CD4-positive, alpha-beta T cell treated with Interleukin-2 at 100 ng/mL for 4 hours (primary cell): ENCODE results near the gene ASTL.
"Not testable (repeated sequence)": the region's sequence is repeated elsewhere in the genome, so short reads cannot be mapped to it uniquely, and the experiment has no call there.

Experiments used
- DNase-seq: peaks from one replicate; pipeline ENCODE4 v3.0.0-alpha.2; 2020; ENCODE audit warnings: low spot score

ASTL gene

DNA sequence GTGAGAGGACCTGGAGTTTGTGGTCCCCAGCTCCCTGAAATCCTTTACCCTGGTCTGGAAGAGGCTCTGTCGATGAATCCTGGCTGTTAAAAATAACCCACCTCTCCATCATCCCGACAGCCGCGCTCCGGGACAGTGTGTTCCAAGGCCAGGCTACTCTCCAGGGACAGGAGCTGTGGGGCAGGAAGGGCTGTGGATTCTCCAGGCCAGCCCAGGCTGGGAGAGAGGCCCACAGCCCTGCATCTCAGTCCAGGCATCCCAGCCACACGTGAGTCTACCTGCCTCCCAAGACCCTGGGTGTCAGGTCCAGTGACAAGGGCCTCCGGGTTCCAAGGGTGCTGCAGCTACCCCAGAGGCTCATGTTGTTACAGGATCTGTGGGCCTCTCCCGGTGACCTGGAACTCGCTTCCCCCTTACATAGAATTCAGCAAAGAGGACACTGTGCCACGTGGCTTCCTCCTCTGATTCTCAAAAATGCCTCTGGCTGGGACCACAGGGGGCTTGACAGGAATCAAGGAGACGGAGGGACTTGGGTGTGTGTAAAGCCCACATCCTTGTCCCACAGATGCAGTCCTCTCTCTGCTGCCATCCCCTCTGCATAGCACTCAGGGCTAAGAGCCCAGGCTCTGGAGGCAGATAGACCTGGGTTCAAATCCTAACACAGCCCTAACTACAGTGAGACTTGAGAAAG, 39.3 kb downstream of the ASTL start:
- no peak for DNase-seq

DNA sequence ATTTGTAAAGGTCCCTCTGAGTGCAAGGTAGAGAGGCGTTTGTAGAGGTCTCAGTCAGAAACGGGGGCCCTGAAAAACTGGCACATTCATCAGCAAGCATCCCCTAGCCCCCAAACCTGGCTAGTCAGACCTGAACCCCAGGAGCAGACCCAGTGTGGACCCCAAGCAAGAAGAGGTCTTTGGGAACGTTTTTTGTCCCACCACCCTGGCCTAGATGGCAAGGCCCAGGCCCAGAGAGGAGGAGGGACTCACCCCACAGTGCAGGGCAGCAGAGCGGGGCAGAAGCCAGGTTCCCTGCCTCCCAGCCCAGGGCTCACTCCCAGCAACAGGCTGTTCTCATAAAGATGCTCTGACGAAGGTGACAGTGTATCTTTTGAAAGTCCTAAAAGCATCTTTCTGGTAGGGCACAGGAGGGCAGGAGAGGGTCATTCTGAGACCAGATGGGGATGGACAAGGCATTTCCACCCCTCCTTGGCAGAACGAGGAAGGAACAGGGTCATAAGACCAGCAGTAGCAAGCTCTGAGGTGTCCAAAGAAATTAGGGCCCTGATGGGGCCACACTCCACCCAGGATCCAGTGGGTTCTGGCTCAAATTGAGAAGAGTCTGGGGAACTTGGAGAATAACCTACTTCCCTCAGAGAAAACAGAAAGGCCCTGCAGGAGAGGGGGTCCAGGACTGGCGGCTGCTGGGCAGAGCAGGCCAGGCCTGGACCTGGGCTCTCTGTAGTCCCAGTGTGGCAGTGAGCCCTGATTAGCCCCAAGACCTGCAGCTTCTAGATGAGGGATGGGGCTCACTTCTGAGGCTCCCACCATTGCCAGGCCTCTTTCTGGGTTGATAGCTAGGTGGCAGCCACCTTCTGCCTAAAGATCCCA, 40.1 kb downstream of the ASTL start:
- no peak for DNase-seq

DNA sequence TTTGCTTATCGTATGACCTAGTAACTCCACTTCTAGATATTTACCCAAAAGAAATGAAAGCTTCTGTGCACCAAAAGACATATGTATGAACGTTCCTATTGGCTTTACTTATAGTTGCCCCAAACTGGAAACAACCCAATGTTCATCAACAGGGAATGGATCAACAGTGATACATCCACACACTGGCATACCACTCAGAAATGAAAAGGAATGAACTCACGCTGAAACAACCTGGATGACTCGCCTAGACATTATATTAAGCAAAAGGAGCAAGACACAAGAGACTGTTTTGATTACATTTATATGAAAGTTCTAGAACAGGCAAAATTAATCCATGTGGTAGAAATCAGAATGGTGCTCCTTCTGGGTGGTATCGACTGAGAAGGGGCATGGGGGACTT, 40.9 kb downstream of the ASTL start:
- DNase-seq, result no peak

DNA sequence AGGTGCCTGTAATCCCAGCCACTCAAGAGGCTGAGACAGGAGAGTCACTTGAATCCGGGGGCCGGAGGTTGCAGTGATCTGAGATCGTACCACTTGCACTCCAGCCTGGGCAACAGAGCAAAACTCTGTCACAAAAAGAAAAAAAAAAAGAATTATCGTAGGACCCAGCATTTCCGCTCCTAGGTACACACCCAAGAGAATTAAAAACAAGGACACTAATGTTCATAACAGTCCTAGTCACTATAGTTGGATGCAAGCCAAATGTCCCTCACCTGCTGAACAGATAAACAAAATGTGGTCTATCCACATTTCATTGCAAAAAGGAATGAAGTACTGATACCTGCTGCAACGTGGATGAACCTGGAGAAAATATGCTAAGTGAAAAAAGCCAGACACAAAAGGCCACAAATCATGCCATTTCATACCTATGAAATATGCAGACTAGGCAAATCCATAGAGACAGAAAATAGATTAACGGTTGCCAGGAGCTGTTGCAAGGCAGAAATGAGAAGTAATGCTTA, 43.1 kb downstream of the ASTL start:
- DNase-seq, result no peak

DNA sequence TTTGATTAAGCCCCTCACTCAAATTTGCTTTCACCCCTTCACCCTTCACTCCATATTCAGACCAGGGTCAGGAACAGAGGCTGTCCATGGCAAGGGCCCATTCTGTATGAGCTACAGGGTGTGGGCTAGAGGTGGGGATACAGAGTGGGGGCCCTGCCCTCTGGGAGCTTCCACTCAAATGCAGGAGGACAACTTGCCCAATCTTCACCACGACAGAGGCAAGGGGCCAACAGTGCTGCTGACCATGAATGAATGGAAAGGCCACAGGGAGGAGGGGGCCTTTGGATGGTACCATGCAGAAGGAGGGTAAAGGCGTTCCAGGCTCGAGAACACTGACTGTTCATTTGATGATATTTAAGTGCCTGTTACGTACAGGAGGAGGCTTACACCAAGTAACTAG, 44.8 kb downstream of the ASTL start:
- DNase-seq, result no peak

DNA sequence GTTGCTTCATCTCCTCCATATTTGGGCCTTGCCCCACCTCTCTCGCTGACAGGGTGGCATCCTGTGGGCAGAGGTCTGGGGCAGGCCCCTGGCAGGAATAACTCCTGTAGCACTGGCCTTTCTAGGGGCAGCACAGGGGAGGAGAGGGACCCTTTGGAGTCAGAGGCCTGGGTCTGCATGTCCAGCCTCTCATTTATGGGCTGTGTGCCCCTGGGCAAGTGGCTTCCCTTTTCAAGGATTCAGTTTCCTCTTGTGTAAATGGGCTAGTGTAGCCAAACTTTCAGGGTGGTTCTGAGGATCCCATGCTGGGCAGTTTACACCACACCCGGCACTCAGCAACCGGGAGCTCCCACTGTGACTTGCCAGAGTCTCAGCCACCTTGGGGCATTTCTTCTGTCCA, 45.4 kb downstream of the ASTL start:
- DNase-seq, result no peak

DNA sequence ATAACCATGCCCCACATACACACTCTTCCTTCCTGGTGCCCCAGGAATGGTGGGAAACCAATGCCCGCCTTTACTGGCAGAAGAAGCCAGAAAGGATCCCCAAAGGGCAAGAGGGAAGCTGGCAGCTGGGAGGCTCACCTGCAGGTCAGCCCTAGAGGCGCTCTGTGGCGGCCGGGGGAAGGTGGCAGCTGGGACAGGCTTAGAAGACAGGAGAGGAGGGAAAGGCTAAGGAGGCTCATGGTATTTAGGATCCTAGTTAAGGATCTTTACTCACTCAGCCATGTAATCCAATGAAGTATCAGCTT, 45.8 kb downstream of the ASTL start:
- DNase-seq, result no peak

DNA sequence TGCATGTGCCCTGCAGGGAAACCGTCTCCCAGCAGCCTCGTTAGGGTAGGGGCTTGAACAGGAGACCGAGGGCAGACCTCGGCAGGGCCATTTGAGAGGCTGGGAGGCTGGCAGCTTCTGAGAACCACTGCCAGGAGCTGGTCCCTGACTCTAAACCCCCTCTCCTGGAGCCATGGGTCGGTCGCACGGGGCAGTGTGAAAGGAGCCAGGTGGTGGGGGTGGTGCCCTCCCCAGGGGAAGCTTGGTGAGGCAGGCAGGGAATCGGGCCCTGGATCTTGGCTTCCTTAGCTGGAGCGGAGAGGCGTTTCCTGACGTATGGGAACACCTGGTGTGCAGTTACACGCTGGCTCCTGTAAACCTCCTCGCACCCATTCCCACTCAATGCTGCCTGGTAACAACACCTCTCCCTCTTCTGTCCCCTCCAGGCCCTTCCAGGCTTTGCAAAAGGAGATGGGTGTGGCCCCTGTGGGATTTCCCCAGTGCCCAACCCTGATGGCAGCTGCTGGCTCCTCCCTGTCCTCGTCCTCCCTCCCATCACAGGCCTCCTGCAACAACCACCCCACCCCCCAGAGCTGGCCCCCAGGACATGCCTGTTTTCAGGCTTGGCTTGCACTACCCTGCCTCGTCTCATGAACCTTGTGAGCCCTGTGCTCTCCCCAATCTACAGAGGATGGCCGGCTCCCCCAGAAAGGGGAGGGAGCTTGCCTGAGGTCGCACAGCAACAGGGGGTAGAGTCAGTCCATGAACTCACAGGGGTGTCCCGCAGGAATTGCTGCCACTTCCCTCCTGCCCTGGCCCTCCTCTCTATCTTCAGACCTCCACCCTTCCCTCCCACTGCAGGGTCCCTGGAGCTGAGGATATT, 46.4 kb downstream of the ASTL start:
- DNase-seq, result no peak

DNA sequence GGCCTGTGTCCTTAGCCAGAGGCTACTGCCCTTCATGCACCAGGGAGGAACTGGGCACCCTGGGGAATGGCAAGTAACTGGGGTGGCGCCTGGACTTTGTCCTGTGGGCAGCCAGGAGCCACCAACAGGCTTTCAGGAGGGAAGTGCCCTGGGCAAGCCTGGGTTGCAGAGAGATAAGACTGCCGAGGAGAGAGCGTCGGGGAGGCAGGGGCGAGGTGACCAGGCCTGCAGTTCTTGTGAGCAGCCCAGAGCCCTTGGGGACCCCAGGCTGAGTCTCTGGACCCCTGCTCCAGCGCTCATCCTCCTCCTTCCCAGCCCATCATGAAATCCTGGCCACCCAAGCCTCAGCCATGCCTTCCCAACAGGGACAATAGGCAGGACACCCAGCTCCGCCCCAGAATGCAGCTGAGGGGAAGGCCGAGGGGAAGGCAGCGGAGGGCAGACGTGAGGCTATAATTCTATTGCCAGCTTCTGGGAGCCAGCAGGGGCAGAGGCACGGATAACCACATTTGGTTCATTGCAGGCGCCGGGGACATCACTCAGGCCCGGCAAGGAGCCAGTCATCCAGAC, 47.1 kb downstream of the ASTL start:
- DNase-seq, result no peak

DNA sequence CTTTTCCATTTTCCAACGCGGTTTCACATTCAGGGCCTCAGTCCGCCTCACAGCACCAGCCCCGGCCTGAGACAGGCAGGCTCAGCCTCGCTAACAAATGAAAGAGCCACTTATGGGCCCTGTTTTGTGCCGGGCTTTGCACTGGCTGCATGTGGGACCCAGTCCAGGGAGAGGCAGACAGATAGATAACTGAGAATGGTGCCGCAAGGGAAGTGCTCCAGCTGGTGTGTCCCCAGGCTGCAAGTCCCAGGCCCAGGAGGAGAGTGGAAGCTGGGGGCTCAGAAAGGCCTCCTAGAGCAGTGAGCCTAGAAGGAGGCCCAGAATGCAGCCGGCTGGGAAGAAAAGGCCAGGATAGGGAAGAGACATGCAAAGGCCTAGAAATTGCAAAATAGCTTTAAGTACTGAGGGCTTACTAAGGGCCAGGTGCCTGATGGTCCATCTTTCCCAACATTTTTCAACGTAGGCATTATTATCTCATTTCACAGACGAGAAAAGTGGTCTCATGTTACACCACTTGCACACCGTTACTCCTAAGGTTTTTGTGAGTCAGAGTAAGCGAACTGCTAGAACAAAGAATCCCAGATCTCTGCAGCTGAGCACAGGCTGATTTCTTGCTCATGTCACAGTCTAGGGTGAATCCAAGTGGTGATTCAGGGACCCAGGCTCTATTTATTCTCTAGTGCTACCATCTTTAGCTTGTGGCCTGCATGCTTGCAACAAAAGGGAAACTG, 47.9 kb downstream of the ASTL start:
- DNase-seq, result no peak

DNA sequence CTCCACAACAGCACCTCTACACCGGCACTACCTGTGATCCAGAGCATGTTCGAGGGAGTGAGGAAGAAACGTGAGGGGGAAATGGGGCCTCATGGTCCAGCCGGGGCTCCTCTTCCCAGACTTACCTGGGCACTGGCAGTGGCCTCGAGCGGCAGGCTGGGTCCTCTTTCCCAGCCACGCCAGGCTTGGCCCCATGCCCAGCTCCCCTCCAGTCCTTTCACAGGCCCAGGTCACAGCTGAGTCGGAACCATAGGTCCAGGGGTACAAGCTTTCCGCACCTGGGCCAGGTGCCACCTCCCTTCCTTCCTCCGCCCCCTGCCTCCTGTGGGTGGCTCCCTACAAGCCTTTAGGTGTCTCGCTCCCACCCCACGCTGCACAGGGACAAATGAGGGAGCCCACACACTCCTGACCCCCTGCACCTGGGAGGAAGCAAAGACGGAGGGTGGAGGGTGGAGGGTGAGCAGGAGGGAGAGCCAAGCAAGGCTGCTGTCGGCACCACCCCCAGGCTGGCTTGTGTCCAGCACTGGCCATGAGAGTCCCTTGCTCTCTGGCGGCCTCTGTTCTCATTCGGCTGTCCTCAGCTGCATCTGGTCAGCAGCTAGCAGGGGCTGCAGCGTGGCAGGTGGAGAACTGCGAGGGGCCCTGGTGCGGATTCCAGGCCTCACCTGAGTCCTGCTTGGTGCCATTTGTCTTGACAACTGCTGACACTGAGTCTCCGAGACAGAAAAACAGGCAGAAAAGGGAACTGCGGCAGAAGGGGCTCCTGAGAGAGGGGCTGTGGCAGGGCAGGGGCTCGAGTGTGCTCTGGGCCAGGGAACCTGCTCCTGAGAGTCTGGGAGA, 48.7 kb downstream of the ASTL start:
- no peak for DNase-seq

DNA sequence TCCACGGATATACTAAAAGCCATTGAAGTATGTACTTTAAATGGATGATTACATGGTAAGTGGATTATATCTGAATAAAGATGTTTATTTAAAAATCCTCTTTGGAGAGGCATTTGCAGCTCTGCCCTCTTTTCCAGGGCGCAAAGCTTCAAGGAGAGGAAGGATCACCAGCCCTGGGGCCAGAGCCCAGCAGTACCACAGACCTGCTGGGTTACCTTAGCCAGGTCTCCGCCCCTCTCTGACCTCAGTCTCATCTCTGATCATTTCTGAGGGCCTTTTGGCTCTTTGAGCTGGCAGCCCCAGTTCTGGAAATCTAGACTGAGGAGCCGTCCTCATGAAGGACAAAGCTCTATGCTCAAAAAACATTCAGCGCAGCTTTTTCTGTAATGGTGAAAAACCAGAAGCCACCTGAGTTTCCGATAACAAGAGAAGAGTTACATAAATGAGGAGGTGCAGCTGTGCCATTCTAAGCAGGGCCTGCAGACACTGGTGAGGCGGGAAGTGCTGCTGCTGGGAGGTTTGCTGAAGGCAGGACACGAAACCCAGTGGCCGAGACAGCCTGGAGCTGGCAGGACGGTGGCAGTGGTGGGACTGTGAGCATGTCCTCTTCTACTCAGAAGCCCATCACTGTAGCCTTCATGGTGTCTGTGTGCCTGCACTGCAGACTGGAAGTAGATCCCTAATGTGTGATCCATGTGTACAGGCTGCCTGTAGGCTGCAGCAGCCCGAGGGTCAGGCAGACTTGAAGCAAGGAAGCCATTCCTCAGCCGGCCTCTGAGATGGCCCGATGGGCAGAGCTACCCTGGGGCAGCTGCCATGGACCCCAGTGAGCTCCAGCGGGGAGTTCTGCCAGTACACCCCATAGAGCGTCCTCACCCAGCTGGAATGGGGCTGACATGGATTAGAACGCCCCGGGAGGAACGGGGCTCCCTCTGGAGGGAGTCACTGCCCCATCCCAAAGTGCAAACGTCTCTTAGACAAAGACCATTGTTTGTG, 49.7 kb downstream of the ASTL start:
- DNase-seq, result no peak

DNA sequence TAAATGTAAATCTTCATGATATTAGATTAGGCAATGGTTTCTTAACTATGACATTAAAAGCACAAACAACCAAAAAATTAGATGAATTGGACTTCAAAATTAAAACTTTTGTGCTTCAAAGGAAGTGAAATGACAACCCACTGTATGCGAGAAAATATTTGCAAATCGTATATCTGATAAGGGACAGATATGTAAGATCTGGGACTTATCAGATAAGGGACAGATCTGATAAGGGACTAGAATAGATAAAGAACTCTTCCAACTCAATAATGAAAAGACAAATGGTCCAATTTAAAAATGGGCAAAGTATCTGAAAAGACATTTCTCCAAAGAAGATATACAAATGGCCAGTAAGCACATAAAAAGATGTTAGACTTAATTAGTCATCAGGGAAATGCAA, 51.2 kb downstream of the ASTL start:
- no peak for DNase-seq

DNA sequence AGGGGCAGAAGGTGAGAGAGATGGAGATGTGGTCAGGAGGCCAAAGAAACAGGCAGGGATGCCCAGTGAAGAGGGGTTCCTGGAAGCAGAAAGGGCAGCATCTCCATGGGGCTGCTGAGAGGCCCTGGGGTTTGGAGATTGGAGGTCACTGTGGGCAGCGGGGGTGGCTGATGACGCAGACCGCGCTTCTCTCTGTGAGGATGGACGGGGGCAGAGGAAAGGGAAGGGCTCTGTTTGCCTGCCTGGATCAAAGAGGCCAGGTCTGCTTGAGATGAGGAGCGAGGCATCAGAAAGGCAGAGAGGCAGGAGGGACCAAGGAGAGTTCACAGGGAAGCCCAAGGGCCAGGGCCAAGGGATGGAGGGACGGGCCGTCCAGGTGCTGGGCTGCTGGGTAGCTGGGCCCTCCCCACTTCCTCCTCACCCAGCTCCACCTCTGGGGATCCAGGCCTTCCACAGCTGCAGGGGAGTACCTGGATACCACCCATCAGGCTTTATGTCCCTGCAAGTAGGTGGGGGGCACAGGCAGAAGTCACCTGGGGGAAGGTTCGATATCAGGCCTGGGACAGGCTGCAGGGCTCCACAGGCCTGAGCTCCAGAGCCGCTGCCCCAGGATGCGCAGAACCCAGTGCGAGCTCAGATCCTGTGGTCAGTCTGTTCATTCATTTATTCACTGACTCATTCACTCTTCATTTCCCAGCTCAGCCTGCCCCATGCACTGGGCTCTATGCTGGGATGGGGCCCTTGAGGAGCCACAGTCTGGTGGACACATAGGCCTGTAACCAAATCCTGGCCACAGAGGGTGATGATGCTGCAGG, 52.6 kb downstream of the ASTL start:
- DNase-seq, result no peak

DNA sequence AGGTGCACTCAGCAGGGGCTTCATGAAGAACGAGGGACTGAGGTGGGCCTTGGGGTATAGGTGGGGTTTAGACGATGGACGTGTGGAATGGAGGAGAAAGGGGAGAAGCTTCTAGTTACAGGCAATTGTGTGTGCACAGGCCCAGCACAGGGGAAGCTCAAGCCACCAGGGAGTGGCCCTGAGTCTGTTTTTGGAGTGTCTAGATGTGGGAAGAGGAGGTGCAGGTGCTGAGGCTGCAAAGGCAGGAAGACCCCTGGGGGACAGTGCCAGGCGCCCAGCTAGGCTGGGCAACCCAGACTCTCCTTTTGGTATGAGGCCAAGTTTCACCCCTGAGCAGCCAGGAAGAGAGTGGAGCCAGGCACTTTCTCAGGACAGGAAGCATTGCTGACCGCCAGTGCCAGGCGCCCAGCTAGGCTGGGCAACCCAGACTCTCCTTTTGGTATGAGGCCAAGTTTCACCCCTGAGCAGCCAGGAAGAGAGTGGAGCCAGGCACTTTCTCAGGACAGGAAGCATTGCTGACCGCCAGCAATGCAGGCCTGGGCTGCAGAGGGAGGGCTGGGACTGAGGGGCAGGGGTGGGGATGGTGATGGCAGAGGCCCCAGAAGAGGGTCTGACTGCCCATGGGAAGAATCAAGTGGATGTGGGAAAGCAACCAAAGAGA, 53.3 kb downstream of the ASTL start:
- DNase-seq, result not testable (repeated sequence)

DNA sequence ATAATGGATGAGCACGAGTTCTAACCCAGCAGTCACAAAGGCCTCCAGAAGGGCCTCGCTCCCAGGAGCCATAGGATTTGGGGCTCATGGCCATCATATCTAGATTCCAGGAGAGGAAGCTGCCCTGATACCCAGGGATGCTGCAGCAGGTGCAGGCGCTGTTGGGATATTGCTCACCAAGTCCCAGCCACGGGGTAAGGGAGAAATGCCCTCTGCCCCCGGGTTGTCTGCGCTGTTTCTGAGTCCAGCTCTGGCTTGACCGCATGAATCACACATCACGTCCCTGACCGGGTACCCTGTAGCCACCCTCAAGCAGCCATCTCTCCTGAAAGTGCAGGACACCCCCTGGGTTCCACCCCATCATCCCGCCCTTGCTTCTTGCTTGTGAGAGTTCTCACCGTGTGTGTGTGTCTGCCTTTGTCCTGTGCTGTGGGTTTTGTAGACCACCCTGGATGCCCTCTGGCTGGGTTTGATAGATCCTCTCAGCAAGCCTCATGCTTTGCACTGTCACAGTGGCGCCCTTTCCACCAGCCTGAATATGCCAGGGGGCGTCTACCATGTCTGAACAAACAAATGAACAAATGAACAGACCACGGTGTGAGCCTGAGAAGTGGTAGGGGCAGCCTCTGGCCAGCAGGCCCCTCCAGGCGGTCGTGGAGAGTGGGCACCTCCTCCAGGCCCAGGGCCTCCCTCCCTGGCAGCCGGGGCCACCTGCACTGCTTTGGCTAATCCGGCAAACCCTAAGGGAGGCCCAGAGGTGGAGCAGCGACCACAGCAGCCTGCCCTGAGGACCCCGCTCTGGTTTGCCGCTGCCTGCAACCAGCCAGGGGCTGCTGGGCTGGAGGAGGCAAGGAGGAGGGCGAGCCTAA, 54.1 kb downstream of the ASTL start:
- DNase-seq, result no peak
